Activated gamma-delta T cell treated with anti-CD3 and anti-CD28 coated beads, Interleukin-2, amount 50 U/mL, for 16 hours (primary cell): ENCODE data around the gene AURKB.
"Not testable (repeated sequence)": the region's sequence is repeated elsewhere in the genome, so short reads cannot be mapped to it uniquely, and the experiment has no call there.

ENCODE experiments used
- DNase-seq: peaks from one replicate; pipeline ENCODE4 v3.0.0-alpha.2; 2020; ENCODE audit warnings: low read depth

AURKB gene

GRCh38 chr17:8224891-8225812 lies 14.8 kb upstream of the AURKB start:
- DNase-seq, result no peak

GRCh38 chr17:8223356-8224126 lies 13.2 kb upstream of the AURKB start:
- DNase-seq, result peak; percentile 34

GRCh38 chr17:8222630-8223355 lies 12.4 kb upstream of the AURKB start:
- DNase-seq, result peak; percentile 79

GRCh38 chr17:8222380-8222629 lies 11.9 kb upstream of the AURKB start:
- no peak for DNase-seq

GRCh38 chr17:8221663-8222379 lies 11.4 kb upstream of the AURKB start:
- DNase-seq, result peak; percentile 85

- peak; percentile 84 for DNase-seq
Measured at GRCh38 chr17:8220783-8221662, 10.6 kb upstream of the AURKB start.

- not testable (repeated sequence) for DNase-seq
Measured at GRCh38 chr17:8214000-8214399, 3.6 kb upstream of the AURKB start.

- no peak for DNase-seq
Measured at GRCh38 chr17:8212312-8213180, 2.2 kb upstream of the AURKB start.

GRCh38 chr17:8210761-8211458 lies 535 bp upstream of the AURKB start:
- no peak for DNase-seq

- DNase-seq, result no peak
Measured at GRCh38 chr17:8206536-8206935, 3.8 kb downstream of the AURKB start.

GRCh38 chr17:8204761-8205555 lies 5.4 kb downstream of the AURKB start:
- DNase-seq, result no peak

- DNase-seq, result no peak
Measured at GRCh38 chr17:8192070-8192815, 18.1 kb downstream of the AURKB start.

GRCh38 chr17:8190506-8190905 lies 19.9 kb downstream of the AURKB start:
- DNase-seq, result no peak

- peak; percentile 90 for DNase-seq
Measured at GRCh38 chr17:8189711-8190477, 20.5 kb downstream of the AURKB start, which contains the start of gene BORCS6. TSS of gene BORCS6 (minus strand) at chr17:8190180. CDS start at chr17:8190140, 40 bp downstream.

- no peak for DNase-seq
Measured at GRCh38 chr17:8189041-8189710, 21.2 kb downstream of the AURKB start.

GRCh38 chr17:8188263-8188839 lies 22.0 kb downstream of the AURKB start:
- DNase-seq, result no peak
